ENCODE results near the gene SPSB1. TPM values are rescaled to one million over a fixed set of nuclear protein-coding genes. Genes with fewer than 3 reads are reported as not detected.

Gene SPSB1
- total RNA-seq = 100 to 1,000 TPM in 2 of 4 donors, 10 to 100 TPM in 2; 69.3 to 168 (median 94.1) TPM

GRCh38 chr1:9292361-9293240 lies at the start of gene SPSB1:
SPSB1 (plus strand) TSS chr1:9292894; CDS start chr1:9355892, 62,998 bp downstream.
- Histone ChIP-seq H3K27me3 (no peaks in the 10 kb centered on the region), H3K4me3 (peak within 1 kb of the TSS; percentile 95 to 96 (median 96)), H3K9me3 (peaks cover 0 to 13% (median 0%) of the 10 kb centered on the region in 4 donors), H3K4me1 (peaks cover 0 to 30% (median 7%) of the 10 kb centered on the region in 4 donors), H3K27ac (peak within 1 kb of the TSS; percentile 84 to 99 (median 96)), H3K36me3 (no peaks in the 10 kb centered on the region)
- peak; percentile 75 to 91 (median 91) for DNase-seq
- TF ChIP-seq CTCF (IDR thresholded peaks at IDR 0.05) (peak in 1 of 6 experiments; percentile 5), POLR2A (IDR thresholded peaks at IDR 0.05) (peak; percentile 80 to 91)

GRCh38 chr1:9243066-9243739 lies 49.5 kb upstream of the SPSB1 start:
- no peak for TF ChIP-seq CTCF (IDR thresholded peaks at IDR 0.05)
- no peak for TF ChIP-seq POLR2A (IDR thresholded peaks at IDR 0.05)
- Histone ChIP-seq H3K27me3 (no peaks in the 10 kb centered on the region), H3K9me3 (no peaks in the 10 kb centered on the region), H3K4me1 (peaks cover 8 to 51% (median 12%) of the 10 kb centered on the region in 4 donors), H3K27ac (peak overlapping the region; percentile 31 to 74 (median 45)), H3K4me3 (no peak overlapping the region), H3K36me3 (peaks cover 0 to 18% (median 0%) of the 10 kb centered on the region in 3 donors)
- DNase-seq = no peak

- peak in 1 of 3 donors; percentile 51 for DNase-seq
- Histone ChIP-seq H3K9me3 (no peaks in the 10 kb centered on the region), H3K36me3 (peaks cover 0 to 18% (median 0%) of the 10 kb centered on the region in 3 donors), H3K27ac (peak overlapping the region in 3 of 4 donors; percentile 0 to 26 (median 16)), H3K27me3 (no peaks in the 10 kb centered on the region), H3K4me3 (no peak overlapping the region), H3K4me1 (peaks cover 3 to 50% (median 3%) of the 10 kb centered on the region in 4 donors)
- TF ChIP-seq POLR2A (IDR thresholded peaks at IDR 0.05) (no peak), CTCF (IDR thresholded peaks at IDR 0.05) (no peak)
Measured at GRCh38 chr1:9244501-9245229, 48.0 kb upstream of the SPSB1 start.

- H3K4me1 ChIP-seq = peaks cover 0 to 50% (median under 1%) of the 10 kb centered on the region in 4 donors
- no peak for DNase-seq
- peaks cover 0 to 18% (median 0%) of the 10 kb centered on the region in 3 donors for H3K36me3 ChIP-seq
- H3K4me3 ChIP-seq = no peak overlapping the region
- no peaks in the 10 kb centered on the region for H3K9me3 ChIP-seq
- H3K27ac ChIP-seq = peak overlapping the region in 1 of 4 donors; percentile 0
- H3K27me3 ChIP-seq = no peaks in the 10 kb centered on the region
- TF ChIP-seq POLR2A (IDR thresholded peaks at IDR 0.05) = no peak
- no peak for TF ChIP-seq CTCF (IDR thresholded peaks at IDR 0.05)
Measured at GRCh38 chr1:9245230-9245619, 47.5 kb upstream of the SPSB1 start.

- no peak for TF ChIP-seq CTCF (IDR thresholded peaks at IDR 0.05)
- no peak for TF ChIP-seq POLR2A (IDR thresholded peaks at IDR 0.05)
- H3K27ac ChIP-seq = no peak overlapping the region
Measured at GRCh38 chr1:9245661-9246060, 47.0 kb upstream of the SPSB1 start.

More at GRCh38 chr1:9245661-9246060, 47.0 kb upstream of the SPSB1 start:
- DNase-seq = no peak
- Histone ChIP-seq H3K27me3 (no peaks in the 10 kb centered on the region), H3K4me1 (peaks cover 0 to 51% (median 3%) of the 10 kb centered on the region in 4 donors), H3K36me3 (peaks cover 0 to 18% (median 0%) of the 10 kb centered on the region in 3 donors), H3K4me3 (no peak overlapping the region), H3K9me3 (no peaks in the 10 kb centered on the region)

Data from Peyer's patch (tissue), 4 donors.